GM20431 (cell line): ENCODE results near the gene PKNOX1.
"Not testable (repeated sequence)": the region's sequence is repeated elsewhere in the genome, so short reads cannot be mapped to it uniquely, and the experiment has no call there.

Experiments used
- in situ Hi-C: fragments of 300-500 bp; cut with MseI, MboI; formaldehyde crosslinking; loops from one replicate; pipeline ENCODE4 v1.15.0; 2020; ENCODE audit warnings: low sequenced_read_pairs; ENCODE audit not compliant: unreplicated experiment

Gene PKNOX1

DNA sequence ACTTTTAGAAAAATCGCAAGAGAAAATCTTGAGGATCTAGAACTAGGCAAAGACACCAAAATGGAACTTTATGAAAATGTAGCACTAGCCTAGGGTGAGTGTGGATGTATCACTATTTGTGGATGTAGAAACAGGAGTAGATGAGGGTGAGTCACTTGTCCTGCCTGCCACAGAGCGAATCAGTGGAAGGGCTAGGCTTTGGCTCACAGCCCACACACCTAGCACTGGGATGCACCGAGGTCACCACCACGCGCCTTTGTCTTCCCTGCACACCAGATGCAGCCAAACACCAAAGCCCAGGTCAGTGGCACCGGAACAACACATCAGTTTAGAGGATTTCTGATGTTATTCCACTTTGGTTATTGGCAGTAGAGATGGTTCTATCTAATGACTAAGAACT, 38.2 kb downstream of the PKNOX1 start:
- in situ Hi-C loops: no loop called here

GRCh38 chr21:43015906-43016540, 41.7 kb downstream of the PKNOX1 start:
- in situ Hi-C loops: no loop called here

GRCh38 chr21:43016728-43017127, 42.4 kb downstream of the PKNOX1 start:
- in situ Hi-C loops: no loop called here

GRCh38 chr21:43018519-43018918, 44.2 kb downstream of the PKNOX1 start:
- in situ Hi-C loops: no loop called here

DNA sequence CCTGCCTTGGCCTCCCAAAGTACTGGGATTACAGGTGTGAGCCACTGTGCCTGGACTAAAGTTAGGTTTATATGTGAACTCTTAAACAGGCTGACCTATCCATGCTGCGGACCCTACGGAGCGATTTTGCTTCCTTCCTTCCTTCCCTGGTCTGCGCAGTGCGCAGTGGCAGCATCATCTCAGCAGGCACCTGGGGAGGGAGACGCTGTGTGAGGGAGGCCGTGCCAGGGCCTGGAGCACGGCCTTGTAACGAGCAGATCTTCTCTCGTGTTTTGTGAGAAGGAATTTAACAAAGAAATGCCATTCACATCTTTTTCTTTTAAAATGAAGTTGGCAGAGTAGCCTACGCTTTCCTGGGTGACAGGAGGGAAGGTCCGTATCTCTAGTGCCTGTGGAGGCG, 45.8 kb downstream of the PKNOX1 start:
- in situ Hi-C loops: no loop called here

- in situ Hi-C loops: no loop called here
Measured at GRCh38 chr21:43020771-43021170, 46.4 kb downstream of the PKNOX1 start.

DNA sequence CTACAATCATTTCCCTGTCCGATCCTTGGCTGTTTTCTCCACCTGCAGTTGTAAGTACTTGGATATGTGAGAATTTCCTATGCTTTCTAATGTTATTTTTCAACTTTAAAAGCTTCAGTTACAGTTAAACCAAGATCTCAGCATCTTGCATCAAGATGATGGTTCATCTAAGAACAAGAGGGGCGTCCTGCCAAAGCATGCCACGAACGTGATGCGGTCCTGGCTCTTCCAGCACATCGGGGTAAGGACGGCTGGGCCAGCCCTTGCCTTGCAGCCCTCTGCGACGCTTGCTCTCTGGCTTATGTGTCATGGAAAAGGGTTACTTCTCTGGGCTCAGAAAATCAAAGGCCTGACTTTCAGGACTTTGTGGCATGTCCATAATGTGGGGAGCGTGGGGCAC, 46.8 kb downstream of the PKNOX1 start:
- in situ Hi-C loops: no loop called here

DNA sequence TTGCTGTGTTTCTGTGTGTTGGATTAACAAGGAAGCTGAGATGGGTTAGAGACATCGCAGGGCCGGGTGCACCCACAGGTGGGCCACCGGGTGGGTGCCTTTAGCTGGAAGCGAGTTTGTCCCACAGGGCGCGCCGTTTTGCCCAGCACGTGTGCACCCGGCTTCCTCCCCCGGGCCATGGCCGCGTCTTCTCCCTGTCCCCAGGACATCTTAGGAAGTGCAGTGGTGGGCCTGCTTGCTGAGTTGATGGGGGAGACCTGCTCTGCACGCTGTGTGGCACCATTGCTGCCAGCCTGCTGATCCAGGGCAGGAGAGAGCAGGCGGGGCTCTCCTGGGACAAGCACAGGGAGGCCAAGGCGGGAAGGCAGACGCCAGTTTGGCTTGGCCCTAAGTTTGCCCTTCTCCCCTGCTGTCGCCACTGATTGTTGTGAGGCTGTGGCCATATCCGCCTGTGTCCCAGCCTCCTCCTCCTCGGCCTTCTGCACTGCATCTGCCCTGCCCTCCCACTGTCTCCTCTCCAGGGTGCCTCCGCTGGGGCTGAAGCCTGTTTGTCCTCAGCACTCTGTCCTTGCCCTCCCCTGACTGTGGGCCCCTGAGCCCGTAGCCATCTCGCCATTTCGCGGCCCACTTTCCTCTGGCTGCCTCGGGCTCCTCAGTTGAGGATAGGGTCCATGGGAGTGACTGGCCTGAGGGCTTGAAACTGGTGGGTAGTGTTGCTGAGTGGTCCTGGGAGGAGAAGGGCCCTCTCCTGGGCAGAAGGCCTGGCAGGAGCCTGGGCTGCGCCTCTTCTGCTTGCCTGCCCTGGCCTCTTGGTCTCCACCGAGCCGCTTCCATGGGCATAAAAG, 47.6 kb downstream of the PKNOX1 start:
- in situ Hi-C loops: no loop called here

- in situ Hi-C loops: no loop called here
Measured at GRCh38 chr21:43023175-43023574, 48.8 kb downstream of the PKNOX1 start.

DNA sequence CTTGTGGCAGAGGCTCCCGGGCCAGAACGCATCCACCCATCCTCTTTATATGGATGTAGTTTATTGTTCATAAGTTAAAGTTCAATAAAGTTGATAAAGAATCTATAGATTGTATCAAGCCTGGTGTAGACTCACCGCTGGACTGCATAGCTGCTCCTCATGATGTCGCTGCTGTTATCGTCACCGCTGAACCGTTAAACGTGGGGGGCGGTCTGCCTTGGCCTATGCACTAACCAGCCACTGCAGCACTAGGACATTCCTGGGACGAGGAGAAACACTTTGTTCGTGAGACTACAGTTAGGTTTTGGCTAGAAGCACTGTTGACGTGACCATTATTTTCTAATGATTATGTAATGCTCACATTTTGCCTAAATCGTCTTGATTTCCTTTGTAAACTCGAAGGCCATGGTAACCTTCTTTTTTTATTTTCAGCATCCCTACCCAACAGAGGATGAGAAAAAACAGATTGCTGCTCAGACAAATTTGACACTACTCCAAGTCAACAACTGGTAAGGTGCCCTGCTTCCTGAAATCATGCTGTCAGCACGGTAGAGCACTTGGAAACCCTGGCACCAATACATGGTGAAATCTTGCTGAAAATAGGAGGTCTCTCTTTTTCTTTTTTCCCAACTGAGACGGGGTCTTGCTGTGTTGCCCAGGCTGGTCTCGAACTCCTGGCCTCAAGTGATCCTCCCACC, 50.2 kb downstream of the PKNOX1 start:
- in situ Hi-C loops: no loop called here

- in situ Hi-C loops: no loop called here
Measured at GRCh38 chr21:43025636-43026180, 51.3 kb downstream of the PKNOX1 start.

DNA sequence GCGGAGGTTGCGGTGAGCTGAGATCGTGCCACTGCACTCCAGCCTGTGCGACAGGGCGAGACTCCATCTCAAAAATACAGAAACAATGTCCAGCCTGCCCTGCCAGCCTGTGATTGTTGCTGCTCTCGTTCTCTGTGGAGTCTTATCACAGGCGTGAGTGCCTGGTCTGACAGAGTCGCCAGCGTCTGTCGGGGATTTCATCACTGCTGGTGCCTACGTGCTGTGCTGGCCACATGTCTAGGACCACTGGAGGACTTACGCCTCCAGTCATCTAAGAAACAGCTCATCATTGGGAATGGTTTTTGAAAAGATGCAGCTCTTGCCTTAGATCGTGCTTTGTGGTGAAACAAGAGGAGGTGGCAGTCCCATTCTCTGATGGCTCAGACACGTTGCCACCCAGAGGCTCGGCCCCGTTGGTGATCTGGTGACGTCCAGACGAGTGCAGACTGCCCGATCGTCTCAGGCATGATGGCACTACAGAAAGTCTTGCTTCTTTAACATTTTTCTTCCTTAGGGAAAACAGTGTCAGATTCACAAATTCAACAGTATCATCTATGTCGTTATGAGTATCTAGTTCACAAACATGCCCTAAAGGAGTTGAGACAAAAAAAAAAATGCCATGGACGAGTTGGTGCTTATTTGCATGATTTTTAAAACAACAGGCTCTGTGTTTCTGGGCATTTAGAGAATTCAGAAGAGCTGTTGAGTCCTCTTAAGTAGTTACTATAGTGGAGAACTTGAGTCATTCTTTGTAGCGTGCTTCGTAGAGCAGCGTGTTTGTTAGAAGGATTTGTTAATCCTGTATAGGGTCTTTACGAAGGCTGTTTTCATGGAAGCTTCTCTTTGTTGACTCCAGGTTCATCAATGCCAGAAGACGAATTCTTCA, 53.7 kb downstream of the PKNOX1 start:
- in situ Hi-C loops: no loop called here

- in situ Hi-C loops: no loop called here
Measured at GRCh38 chr21:43029785-43030184, 55.4 kb downstream of the PKNOX1 start.

GRCh38 chr21:43031121-43031619, 56.8 kb downstream of the PKNOX1 start:
- in situ Hi-C loops: no loop called here

DNA sequence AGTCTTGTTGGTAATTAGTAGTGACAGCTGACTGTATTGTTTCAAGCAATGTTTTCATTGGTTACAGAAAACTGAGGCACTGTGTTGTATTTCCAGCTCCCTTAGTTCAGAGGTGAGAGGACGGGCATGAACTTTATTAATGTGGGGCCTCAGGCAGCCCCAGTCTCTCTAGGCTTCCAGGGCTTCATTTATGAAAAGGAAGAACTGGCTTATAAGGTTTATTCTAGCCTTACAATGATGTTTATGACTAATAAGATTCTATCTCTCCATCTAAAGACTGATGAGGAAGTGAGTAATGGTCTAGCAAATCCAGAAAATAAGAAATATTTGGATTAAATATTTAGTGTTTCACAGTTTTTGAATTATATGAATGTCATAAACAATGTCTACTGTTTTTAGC, 59.7 kb downstream of the PKNOX1 start:
- in situ Hi-C loops: no loop called here

GRCh38 chr21:43034826-43035225, 60.5 kb downstream of the PKNOX1 start:
- in situ Hi-C loops: no loop called here

GRCh38 chr21:43036889-43037288, 62.5 kb downstream of the PKNOX1 start:
- in situ Hi-C loops: not testable (repeated sequence)

GRCh38 chr21:43037918-43038658, 63.7 kb downstream of the PKNOX1 start:
- in situ Hi-C loops: not testable (repeated sequence)

DNA sequence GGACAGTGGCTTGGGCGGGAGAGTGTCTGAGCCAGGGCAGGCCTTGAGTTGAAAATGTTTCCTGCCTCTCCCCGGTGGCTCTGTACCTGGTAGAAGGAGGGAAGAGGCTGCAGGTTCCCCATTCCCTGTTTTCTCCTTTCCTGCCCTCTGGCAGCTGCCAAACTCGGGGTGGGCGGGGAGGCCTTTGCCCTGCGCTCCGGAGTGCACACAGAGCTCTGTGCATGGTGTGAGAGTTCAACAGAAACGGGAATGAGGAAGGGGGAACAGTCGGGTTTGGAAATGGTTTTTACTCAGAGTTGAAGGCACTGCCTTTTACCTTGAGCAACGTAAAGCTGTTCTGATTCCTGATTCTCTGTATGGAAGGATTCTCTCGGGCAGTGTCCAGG, 64.3 kb downstream of the PKNOX1 start:
- in situ Hi-C loops: not testable (repeated sequence)
